Measurements from ENCODE around the gene ZFTA. TPM values are rescaled to one million over a fixed set of nuclear protein-coding genes. Genes with fewer than 3 reads are reported as not detected.

Gene ZFTA
- polyA plus RNA-seq, 1 donor (not counting 4 experiments of a cell fraction or from before 2014, with no cell fraction given): 4.6 TPM

DNA sequence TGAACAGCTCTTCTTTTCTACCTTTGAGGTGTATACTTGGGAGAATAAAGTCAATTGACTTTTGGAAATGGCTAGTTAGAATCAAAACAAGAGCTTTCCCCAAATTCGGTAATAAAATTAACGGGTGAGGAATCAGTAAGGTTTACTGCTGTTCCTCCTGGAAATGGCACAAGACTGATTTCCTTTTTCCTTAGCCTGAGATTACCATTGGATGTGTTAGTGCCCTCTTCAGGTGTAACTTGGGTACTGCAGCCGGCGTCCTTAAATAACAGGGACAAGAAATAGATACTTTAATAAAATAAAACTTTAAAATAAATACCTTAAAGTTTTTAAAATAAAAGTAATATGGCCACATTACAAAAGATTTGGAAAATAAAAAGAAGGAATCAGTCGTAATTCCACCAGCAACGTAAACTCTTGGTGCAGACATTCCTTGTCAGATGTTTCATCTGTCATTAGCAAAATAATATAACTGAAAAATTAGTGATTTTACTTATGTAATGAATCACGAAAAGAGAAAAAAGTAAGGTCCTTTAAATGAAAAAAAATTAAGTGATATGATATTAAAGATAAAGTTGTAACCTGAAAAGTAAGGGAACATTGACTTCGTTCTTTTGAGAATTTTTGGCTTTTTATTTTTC is 29.7 kb downstream of the ZFTA start:
- H2AFZ ChIP-seq (ENCODE audit: control insufficient read depth, low read length): no peak overlapping the region
- no peaks in the 10 kb centered on the region for H3K36me3 ChIP-seq (ENCODE audit: control insufficient read depth in 2 of 2, extremely low read depth in 1 of 2, insufficient read depth in 2 of 2, low read length in 2 of 2)
- no peak overlapping the region for H3K9ac ChIP-seq (ENCODE audit: control insufficient read depth, extremely low read depth, insufficient read depth, low read length)
- no peaks in the 10 kb centered on the region for H3K4me1 ChIP-seq (ENCODE audit: control insufficient read depth, extremely low read depth, insufficient read depth, low read length)
- DNase-seq (ENCODE audit: low read depth, low spot score) (peak; percentile 35), FAIRE-seq (no peak)
- H3K27me3 ChIP-seq (ENCODE audit: control insufficient read depth, extremely low read depth, insufficient read depth, low read length): no peaks in the 10 kb centered on the region
- H3K9me1 ChIP-seq (ENCODE audit: control insufficient read depth, extremely low read depth, insufficient read depth, low read length): no peaks in the 10 kb centered on the region
- dilution Hi-C loops (cut with MboI; ENCODE audit: extremely low pct_ligation_motif_present, low sequenced_read_pairs): no loop called here
- no peaks in the 10 kb centered on the region for H3K9me3 ChIP-seq (ENCODE audit: control insufficient read depth, low read depth, low read length)
- no peak overlapping the region for H3K27ac ChIP-seq (ENCODE audit: control insufficient read depth, insufficient read depth, low read length)
- no peak overlapping the region for H3K4me3 ChIP-seq (ENCODE audit: control insufficient read depth in 2 of 3, extremely low read depth in 1 of 3, insufficient read depth in 2 of 3, low read depth in 1 of 3, low read length in 3 of 3)
- H3K4me2 ChIP-seq (ENCODE audit: control insufficient read depth, extremely low read depth, insufficient read depth, low read depth, low read length): no peak overlapping the region
- H3K79me2 ChIP-seq (ENCODE audit: control insufficient read depth, insufficient read depth, low read length): peaks cover 4% of the 10 kb centered on the region
- TF ChIP-seq CTCF (optimal IDR thresholded peaks at IDR 0.05 in 1 of 3, IDR thresholded peaks at IDR 0.05 in 1 of 3, conservative IDR thresholded peaks at IDR 0.05 in 1 of 3; ENCODE audit: extremely low read depth in 1 of 3, insufficient read depth in 2 of 3, low read length in 3 of 3) (peak; percentile 66 to 82 (median 76)), EZH2 (IDR thresholded peaks at IDR 0.05; ENCODE audit: low read length) (no peak)
- H4K20me1 ChIP-seq (ENCODE audit: control insufficient read depth, extremely low read depth, insufficient read depth, low read length): no peaks in the 10 kb centered on the region

DNA sequence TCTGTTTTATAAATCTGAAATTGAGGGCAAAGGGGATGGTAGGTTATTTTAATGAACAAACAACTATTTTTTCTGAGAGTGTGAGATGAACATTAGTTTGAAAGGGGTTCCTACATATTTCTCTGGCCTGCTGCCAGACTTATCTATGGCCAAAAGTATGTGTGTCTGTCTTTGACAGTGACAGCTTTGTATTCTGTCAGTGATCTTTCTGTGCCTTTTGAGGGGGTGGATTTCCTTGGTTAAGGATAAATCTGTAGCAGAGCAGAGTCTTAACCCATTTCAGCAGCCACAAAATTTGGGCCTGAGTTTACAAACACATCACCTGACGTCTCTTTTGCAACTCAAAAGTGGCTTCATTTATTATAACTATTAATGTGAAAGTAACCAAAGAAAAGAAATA is 30.9 kb downstream of the ZFTA start:
- dilution Hi-C loops (cut with MboI; ENCODE audit: extremely low pct_ligation_motif_present, low sequenced_read_pairs): no loop called here
- no peak overlapping the region for H2AFZ ChIP-seq (ENCODE audit: control insufficient read depth, low read length)
- DNase-seq (ENCODE audit: low read depth, low spot score) (no peak), FAIRE-seq (no peak)
- peaks cover 4% of the 10 kb centered on the region for H3K79me2 ChIP-seq (ENCODE audit: control insufficient read depth, insufficient read depth, low read length)
- no peaks in the 10 kb centered on the region for H3K27me3 ChIP-seq (ENCODE audit: control insufficient read depth, extremely low read depth, insufficient read depth, low read length)
- H3K9me3 ChIP-seq (ENCODE audit: control insufficient read depth, low read depth, low read length): no peaks in the 10 kb centered on the region
- no peak overlapping the region for H3K4me2 ChIP-seq (ENCODE audit: control insufficient read depth, extremely low read depth, insufficient read depth, low read depth, low read length)
- H3K36me3 ChIP-seq (ENCODE audit: control insufficient read depth in 2 of 2, extremely low read depth in 1 of 2, insufficient read depth in 2 of 2, low read length in 2 of 2): no peaks in the 10 kb centered on the region
- H3K9ac ChIP-seq (ENCODE audit: control insufficient read depth, extremely low read depth, insufficient read depth, low read length): no peak overlapping the region
- H3K27ac ChIP-seq (ENCODE audit: control insufficient read depth, insufficient read depth, low read length): no peak overlapping the region
- H3K4me1 ChIP-seq (ENCODE audit: control insufficient read depth, extremely low read depth, insufficient read depth, low read length): no peaks in the 10 kb centered on the region
- no peaks in the 10 kb centered on the region for H3K9me1 ChIP-seq (ENCODE audit: control insufficient read depth, extremely low read depth, insufficient read depth, low read length)
- TF ChIP-seq CTCF (optimal IDR thresholded peaks at IDR 0.05 in 1 of 3, IDR thresholded peaks at IDR 0.05 in 1 of 3, conservative IDR thresholded peaks at IDR 0.05 in 1 of 3; ENCODE audit: extremely low read depth in 1 of 3, insufficient read depth in 2 of 3, low read length in 3 of 3): no peak
- no peak for TF ChIP-seq EZH2 (IDR thresholded peaks at IDR 0.05; ENCODE audit: low read length)
- no peaks in the 10 kb centered on the region for H4K20me1 ChIP-seq (ENCODE audit: control insufficient read depth, extremely low read depth, insufficient read depth, low read length)
- no peak overlapping the region for H3K4me3 ChIP-seq (ENCODE audit: control insufficient read depth in 2 of 3, extremely low read depth in 1 of 3, insufficient read depth in 2 of 3, low read depth in 1 of 3, low read length in 3 of 3)
